ENCODE results near the gene SPOCK1. TPM values are rescaled to one million over a fixed set of nuclear protein-coding genes. Genes with fewer than 3 reads are reported as not detected.

The SPOCK1 gene
- polyA plus RNA-seq, 2 of the 4 experiments (the other 2 are of a cell fraction) = 28.9 to 40.8 TPM

DNA sequence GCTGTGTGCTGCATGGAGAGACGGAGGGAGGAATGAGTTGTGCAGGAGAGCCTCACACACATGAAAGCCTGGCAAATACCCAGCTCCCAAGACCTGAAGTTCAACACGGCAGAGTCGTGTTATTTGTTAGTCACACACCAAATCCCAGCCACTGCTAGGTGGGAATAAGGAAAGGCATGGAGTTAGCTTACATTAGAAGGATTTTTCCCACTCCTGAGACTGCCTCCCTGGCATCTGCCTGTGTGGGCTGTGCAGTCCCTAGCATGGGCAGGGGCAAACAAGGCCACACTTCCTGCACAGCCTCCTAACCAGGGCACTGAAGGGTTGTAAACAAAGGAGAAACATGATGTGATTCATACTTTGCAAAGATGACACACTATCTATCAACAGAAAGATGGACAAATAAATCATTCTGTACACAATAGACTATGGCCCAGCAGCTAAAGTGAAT lies 306.8 kb downstream of the SPOCK1 start:
- ChIA-PET POLR2A (interaction anchor here (0.6 to 1.3 kb wide), 5 partner anchors 27 to 379 kb away, joined by 3 to 7 read pairs (median 4); no protein-coding TSS in a partner anchor), CTCF (interaction anchor here (0.7 to 1.2 kb wide), 4 partner anchors 19 to 185 kb away, joined by 3 to 4 read pairs (median 3); no protein-coding TSS in a partner anchor)
- Histone ChIP-seq H3K4me1 (peaks cover 48% of the 10 kb centered on the region), H3K4me3 (no peak overlapping the region), H3K27ac (peak overlapping the region; percentile 68 to 70), H3K9me3 (no peaks in the 10 kb centered on the region), H3K4me2 (peak overlapping the region; percentile 62)
- TF ChIP-seq SMC3 (IDR thresholded peaks at IDR 0.05) = peak; percentile 7; the same call in 1 of the 3 replicates
- peak in 1 of 2 experiments; percentile 39; a peak in 1 of 4 replicates for TF ChIP-seq CEBPB (IDR thresholded peaks at IDR 0.05)
- TF ChIP-seq NFE2L2 (conservative IDR thresholded peaks at IDR 0.05; ENCODE audit: low read length) = no peak
- peak; percentile 28 to 47; a peak in 2 of 5 replicates for TF ChIP-seq EP300 (IDR thresholded peaks at IDR 0.05)
- TF ChIP-seq POLR2A (IDR thresholded peaks at IDR 0.05; ENCODE audit: low read length) = no peak
- peak; percentile 11 to 28; a peak in 2 of 5 replicates for TF ChIP-seq RAD21 (conservative IDR thresholded peaks at IDR 0.05 in 1 of 2, IDR thresholded peaks at IDR 0.05 in 1 of 2)
- TF ChIP-seq JUN (IDR thresholded peaks at IDR 0.05) = peak; percentile 62 to 68; a peak in 3 of 5 replicates
- no peak for TF ChIP-seq SREBF2 (IDR thresholded peaks at IDR 0.05)
- peak; percentile 90; the same call in 1 of the 2 replicates for TF ChIP-seq HOXB5 (CRISPR knock-in tag; IDR thresholded peaks at IDR 0.05)
- TF ChIP-seq RFX5 (IDR thresholded peaks at IDR 0.05) = no peak
- peak; percentile 16; the same call in 1 of the 2 replicates for TF ChIP-seq E2F6 (IDR thresholded peaks at IDR 0.05; ENCODE audit: borderline replicate concordance, low read depth)
- no peak for TF ChIP-seq RNF2 (IDR thresholded peaks at IDR 0.05; ENCODE audit: borderline replicate concordance, low read depth)
- TF ChIP-seq, protein P1, sequence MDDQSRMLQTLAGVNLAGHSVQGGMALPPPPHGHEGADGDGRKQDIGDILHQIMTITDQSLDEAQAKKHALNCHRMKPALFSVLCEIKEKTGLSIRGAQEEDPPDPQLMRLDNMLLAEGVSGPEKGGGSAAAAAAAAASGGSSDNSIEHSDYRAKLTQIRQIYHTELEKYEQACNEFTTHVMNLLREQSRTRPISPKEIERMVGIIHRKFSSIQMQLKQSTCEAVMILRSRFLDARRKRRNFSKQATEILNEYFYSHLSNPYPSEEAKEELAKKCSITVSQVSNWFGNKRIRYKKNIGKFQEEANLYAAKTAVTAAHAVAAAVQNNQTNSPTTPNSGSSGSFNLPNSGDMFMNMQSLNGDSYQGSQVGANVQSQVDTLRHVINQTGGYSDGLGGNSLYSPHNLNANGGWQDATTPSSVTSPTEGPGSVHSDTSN (IDR thresholded peaks at IDR 0.05) = peak; percentile 77; the same call in 1 of the 2 replicates
- peak; percentile 64; the same call in 2 of the 3 replicates for TF ChIP-seq BCL3 (IDR thresholded peaks at IDR 0.05)
- TF ChIP-seq HOXB13 (CRISPR knock-in tag; IDR thresholded peaks at IDR 0.05; ENCODE audit: low read depth) = no peak
- peak; percentile 90 for TF ChIP-seq JUNB (IDR thresholded peaks at IDR 0.05)
- TF ChIP-seq CTCF (IDR thresholded peaks at IDR 0.05) = no peak
- TF ChIP-seq GATA3 (IDR thresholded peaks at IDR 0.05; ENCODE audit: borderline replicate concordance) = peak; percentile 83
- TF ChIP-seq FOSL2 (IDR thresholded peaks at IDR 0.05) = peak; percentile 95
- TF ChIP-seq FOSL2 (CRISPR knock-in tag; IDR thresholded peaks at IDR 0.05) = peak; percentile 92
- TF ChIP-seq, protein P2, sequence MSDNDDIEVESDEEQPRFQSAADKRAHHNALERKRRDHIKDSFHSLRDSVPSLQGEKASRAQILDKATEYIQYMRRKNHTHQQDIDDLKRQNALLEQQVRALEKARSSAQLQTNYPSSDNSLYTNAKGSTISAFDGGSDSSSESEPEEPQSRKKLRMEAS (IDR thresholded peaks at IDR 0.05) = peak; percentile 74
- DNase-seq (ENCODE audit: low read depth in 1 of 2, low spot score in 1 of 2) (peak; percentile 69 to 87), ATAC-seq (peak; percentile 95 to 97), FAIRE-seq (no peak)
- WGBS (ENCODE audit: missing lambda C conversion rate) = 4% methylated on average over 3 of the region's 3 CpGs

- DNase-seq (ENCODE audit: low read depth in 1 of 2, low spot score in 1 of 2) (no peak), FAIRE-seq (no peak), ATAC-seq (no peak)
- no peaks in the 10 kb centered on the region for H3K9me3 ChIP-seq
- H3K4me1 ChIP-seq = peaks cover 50% of the 10 kb centered on the region
- H3K27ac ChIP-seq = peak overlapping the region; percentile 49 to 70; a peak in 5 of 6 replicates
- POLR2A ChIA-PET = interaction anchor here (1.2 kb wide), 1 partner anchor 119 kb away, joined by 4 read pairs; no protein-coding TSS in a partner anchor
- H3K4me3 ChIP-seq = no peak overlapping the region
- CTCF ChIA-PET = interaction anchor here (1.3 to 1.5 kb wide), 2 partner anchors 13 to 116 kb away, joined by 3 read pairs; no protein-coding TSS in a partner anchor
- peak overlapping the region; percentile 62 for H3K4me2 ChIP-seq
- WGBS (ENCODE audit: missing lambda C conversion rate) = 44% methylated on average over 2 of the region's 2 CpGs
- TF ChIP-seq E2F6 (IDR thresholded peaks at IDR 0.05; ENCODE audit: borderline replicate concordance, low read depth) (no peak), CEBPB (IDR thresholded peaks at IDR 0.05) (no peak), HOXB13 (CRISPR knock-in tag; IDR thresholded peaks at IDR 0.05; ENCODE audit: low read depth) (no peak), USF2 (IDR thresholded peaks at IDR 0.05) (no peak), EHMT2 (IDR thresholded peaks at IDR 0.05; ENCODE audit: low read depth) (no peak), FOXS1 (CRISPR knock-in tag; IDR thresholded peaks at IDR 0.05) (no peak), ESRRA (IDR thresholded peaks at IDR 0.05; ENCODE audit: borderline replicate concordance, low read length) (no peak), ZC3H11A (IDR thresholded peaks at IDR 0.05) (no peak), RAD21 (conservative IDR thresholded peaks at IDR 0.05 in 1 of 2, IDR thresholded peaks at IDR 0.05 in 1 of 2) (no peak), TFCP2L1 (CRISPR knock-in tag; IDR thresholded peaks at IDR 0.05) (no peak), BCL3 (IDR thresholded peaks at IDR 0.05) (no peak)
- TF ChIP-seq, protein P3, sequence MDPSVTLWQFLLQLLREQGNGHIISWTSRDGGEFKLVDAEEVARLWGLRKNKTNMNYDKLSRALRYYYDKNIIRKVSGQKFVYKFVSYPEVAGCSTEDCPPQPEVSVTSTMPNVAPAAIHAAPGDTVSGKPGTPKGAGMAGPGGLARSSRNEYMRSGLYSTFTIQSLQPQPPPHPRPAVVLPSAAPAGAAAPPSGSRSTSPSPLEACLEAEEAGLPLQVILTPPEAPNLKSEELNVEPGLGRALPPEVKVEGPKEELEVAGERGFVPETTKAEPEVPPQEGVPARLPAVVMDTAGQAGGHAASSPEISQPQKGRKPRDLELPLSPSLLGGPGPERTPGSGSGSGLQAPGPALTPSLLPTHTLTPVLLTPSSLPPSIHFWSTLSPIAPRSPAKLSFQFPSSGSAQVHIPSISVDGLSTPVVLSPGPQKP (IDR thresholded peaks at IDR 0.05; ENCODE audit: low read depth, low read length) = no peak
Measured at GRCh38 chr5:137191179-137191578, 307.9 kb downstream of the SPOCK1 start.
